ENCODE data around the gene TNPO1. TPM values are rescaled to one million over a fixed set of nuclear protein-coding genes. Genes with fewer than 3 reads are reported as not detected.

The TNPO1 gene
- total and polyA plus RNA-seq, 2 of the 13 experiments (the other 11 are each of a cell fraction or from before 2014, with no cell fraction given), result 26.7 to 123 TPM

DNA sequence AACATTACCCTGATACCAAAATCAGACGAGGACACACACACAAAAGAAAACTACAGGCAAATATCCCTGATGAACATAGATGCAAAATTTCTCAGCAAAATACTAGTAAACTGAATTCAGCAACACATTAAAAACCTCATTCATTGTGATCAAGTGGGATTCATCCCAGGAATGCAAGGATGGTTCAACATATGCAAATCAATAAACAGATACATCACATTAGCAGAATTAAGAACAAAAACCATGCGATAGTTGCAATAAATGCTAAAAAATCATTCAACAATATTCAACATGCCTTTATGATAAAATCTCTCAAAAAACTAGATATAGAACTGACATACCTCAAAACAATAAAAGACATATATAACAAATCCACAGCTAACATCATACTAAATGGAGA, 36.9 kb upstream of the TNPO1 start (continued):
- no peak for TF ChIP-seq NFYC (CRISPR knock-in tag; IDR thresholded peaks at IDR 0.05)

DNA sequence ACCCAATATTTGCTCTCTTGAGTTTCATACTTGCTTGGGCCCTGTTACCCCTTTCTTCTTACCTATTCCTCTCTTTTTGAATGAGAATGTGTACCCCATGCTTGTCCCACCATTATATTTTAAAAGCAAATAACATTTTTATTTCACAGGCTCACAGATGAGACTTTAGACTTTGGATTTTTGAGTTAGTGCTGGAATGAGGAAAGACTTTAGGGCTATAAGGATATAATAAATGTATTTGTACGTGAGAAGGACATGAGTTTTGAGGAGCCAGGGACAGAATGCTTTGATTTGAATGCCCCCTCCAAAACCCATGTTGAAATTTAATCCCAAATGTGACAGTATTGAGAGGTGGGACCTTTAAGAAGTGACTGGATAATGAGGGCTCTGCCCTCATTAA, 33.1 kb upstream of the TNPO1 start:
- POLR2A ChIA-PET, result no interaction called here
- CTCF ChIA-PET (ENCODE audit: low intra/inter-chr PET ratio, low total read pairs), result no interaction called here
- BruUV-seq (replicated peaks), result no TSS peak

More for the DNA sequence above, 33.1 kb upstream of the TNPO1 start:
- Histone ChIP-seq H3K9ac (ENCODE audit: insufficient read depth, low read depth, low read length) (no peak overlapping the region), H4K20me1 (ENCODE audit: insufficient read depth, low read length) (no peaks in the 10 kb centered on the region), H3K79me2 (ENCODE audit: insufficient read depth, low read length) (no peaks in the 10 kb centered on the region), H3K4me3 (replicated peaks in 1 of 3; ENCODE audit: insufficient read depth in 1 of 3, low read depth in 2 of 3, low read length in 3 of 3) (no peak overlapping the region), H3K4me1 (ENCODE audit: insufficient read depth, low read length) (no peaks in the 10 kb centered on the region), H3K27ac (ENCODE audit: extremely low read length, insufficient read depth, low read length) (no peak overlapping the region), H3K4me2 (ENCODE audit: low read depth, low read length) (no peak overlapping the region), H3K9me3 (ENCODE audit: low read length) (peaks cover 7% of the 10 kb centered on the region; the same call in 1 of the 2 replicates), H2AFZ (ENCODE audit: low read length) (no peak overlapping the region), H3K27me3 (ENCODE audit: control insufficient read depth in 1 of 2, insufficient read depth in 2 of 2, low read length in 2 of 2) (no peaks in the 10 kb centered on the region), H3K36me3 (replicated peaks in 1 of 2; ENCODE audit: control insufficient read depth in 1 of 2, insufficient read depth in 2 of 2, low read length in 2 of 2) (no peaks in the 10 kb centered on the region)
- 0% methylated on average over 1 of the region's 1 CpG for WGBS (ENCODE audit: low lambda C conversion rate)
- in situ Hi-C loops (cut with HindIII; ENCODE audit: extremely low pct_ligation_motif_present, low pct_unique_long_range_greater_than_20kb) (no loop called here), intact Hi-C loops (cut with micrococcal nuclease; ENCODE audit: unreplicated experiment) (no loop called here)
- no peak for FAIRE-seq
- TF ChIP-seq, protein P1, sequence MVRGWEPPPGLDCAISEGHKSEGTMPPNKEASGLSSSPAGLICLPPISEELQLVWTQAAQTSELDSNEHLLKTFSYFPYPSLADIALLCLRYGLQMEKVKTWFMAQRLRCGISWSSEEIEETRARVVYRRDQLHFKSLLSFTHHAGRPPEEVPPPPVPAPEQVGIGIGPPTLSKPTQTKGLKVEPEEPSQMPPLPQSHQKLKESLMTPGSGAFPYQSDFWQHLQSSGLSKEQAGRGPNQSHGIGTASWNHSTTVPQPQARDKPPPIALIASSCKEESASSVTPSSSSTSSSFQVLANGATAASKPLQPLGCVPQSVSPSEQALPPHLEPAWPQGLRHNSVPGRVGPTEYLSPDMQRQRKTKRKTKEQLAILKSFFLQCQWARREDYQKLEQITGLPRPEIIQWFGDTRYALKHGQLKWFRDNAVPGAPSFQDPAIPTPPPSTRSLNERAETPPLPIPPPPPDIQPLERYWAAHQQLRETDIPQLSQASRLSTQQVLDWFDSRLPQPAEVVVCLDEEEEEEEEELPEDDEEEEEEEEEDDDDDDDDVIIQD (CRISPR knock-in tag; IDR thresholded peaks at IDR 0.05; ENCODE audit: low read depth), result no peak
- no peak for TF ChIP-seq EEA1 (CRISPR knock-in tag; IDR thresholded peaks at IDR 0.05; ENCODE audit: borderline replicate concordance)
- no peak for TF ChIP-seq ZNF282 (IDR thresholded peaks at IDR 0.05; ENCODE audit: partially characterized antibody)
- TF ChIP-seq ZNF207 (IDR thresholded peaks at IDR 0.05; ENCODE audit: borderline replicate concordance), result no peak
- TF ChIP-seq JUNB (CRISPR knock-in tag; IDR thresholded peaks at IDR 0.05; ENCODE audit: borderline replicate concordance), result no peak
- no peak for TF ChIP-seq IKZF1 (IDR thresholded peaks at IDR 0.05)
- TF ChIP-seq KLF9 (CRISPR knock-in tag; IDR thresholded peaks at IDR 0.05; ENCODE audit: low read depth), result no peak
- TF ChIP-seq, protein P2, sequence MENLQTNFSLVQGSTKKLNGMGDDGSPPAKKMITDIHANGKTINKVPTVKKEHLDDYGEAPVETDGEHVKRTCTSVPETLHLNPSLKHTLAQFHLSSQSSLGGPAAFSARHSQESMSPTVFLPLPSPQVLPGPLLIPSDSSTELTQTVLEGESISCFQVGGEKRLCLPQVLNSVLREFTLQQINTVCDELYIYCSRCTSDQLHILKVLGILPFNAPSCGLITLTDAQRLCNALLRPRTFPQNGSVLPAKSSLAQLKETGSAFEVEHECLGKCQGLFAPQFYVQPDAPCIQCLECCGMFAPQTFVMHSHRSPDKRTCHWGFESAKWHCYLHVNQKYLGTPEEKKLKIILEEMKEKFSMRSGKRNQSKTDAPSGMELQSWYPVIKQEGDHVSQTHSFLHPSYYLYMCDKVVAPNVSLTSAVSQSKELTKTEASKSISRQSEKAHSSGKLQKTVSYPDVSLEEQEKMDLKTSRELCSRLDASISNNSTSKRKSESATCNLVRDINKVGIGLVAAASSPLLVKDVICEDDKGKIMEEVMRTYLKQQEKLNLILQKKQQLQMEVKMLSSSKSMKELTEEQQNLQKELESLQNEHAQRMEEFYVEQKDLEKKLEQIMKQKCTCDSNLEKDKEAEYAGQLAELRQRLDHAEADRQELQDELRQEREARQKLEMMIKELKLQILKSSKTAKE (CRISPR knock-in tag; IDR thresholded peaks at IDR 0.05; ENCODE audit: borderline replicate concordance), result no peak
- TF ChIP-seq GATAD1 (CRISPR knock-in tag; IDR thresholded peaks at IDR 0.05), result no peak
- no peak for TF ChIP-seq SMC3 (IDR thresholded peaks at IDR 0.05; ENCODE audit: low read length)
- no peak for TF ChIP-seq ZNF337 (CRISPR knock-in tag; IDR thresholded peaks at IDR 0.05; ENCODE audit: borderline replicate concordance, low read depth)
- TF ChIP-seq SMAD1 (CRISPR knock-in tag; IDR thresholded peaks at IDR 0.05; ENCODE audit: borderline replicate concordance, low read depth), result no peak
- ATAC-seq, result no peak
- DNase-seq (ENCODE audit: low spot score), result no peak
